ENCODE results near the gene SMCO1. TPM values are rescaled to one million over a fixed set of nuclear protein-coding genes. Genes with fewer than 3 reads are reported as not detected.

The SMCO1 gene
- polyA plus RNA-seq, 3 donors = not detected

GRCh38 chr3:196537319-196537984, 22.3 kb upstream of the SMCO1 start:
- Histone ChIP-seq H3K27me3 (ENCODE audit: control insufficient read depth in 2 of 2, insufficient read depth in 2 of 2, low read length in 2 of 2) (no peaks in the 10 kb centered on the region), H3K27ac (ENCODE audit: low read depth in 1 of 2, low read length in 2 of 2) (no peak overlapping the region), H3K36me3 (replicated peaks in 1 of 2; ENCODE audit: control insufficient read depth in 1 of 2, insufficient read depth in 2 of 2, low read length in 2 of 2) (no peaks in the 10 kb centered on the region), H3K9ac (ENCODE audit: insufficient read depth, low read length, poor library complexity, severe bottlenecking) (no peak overlapping the region), H3K4me3 (replicated peaks in 1 of 3; ENCODE audit: low read depth in 2 of 3, low read length in 3 of 3) (no peak overlapping the region), H3K79me2 (ENCODE audit: insufficient read depth, low read length) (no peaks in the 10 kb centered on the region), H3K4me1 (ENCODE audit: control insufficient read depth in 1 of 2, insufficient read depth in 2 of 2, low read length in 2 of 2) (no peaks in the 10 kb centered on the region), H2AFZ (ENCODE audit: insufficient read depth, low read depth, low read length, poor library complexity, severe bottlenecking) (no peak overlapping the region), H3K9me3 (replicated peaks in 1 of 2; ENCODE audit: control insufficient read depth in 1 of 2, insufficient read depth in 1 of 2, low read length in 2 of 2) (no peaks in the 10 kb centered on the region), H4K20me1 (ENCODE audit: insufficient read depth, low read length) (no peaks in the 10 kb centered on the region), H3K4me2 (replicated peaks; ENCODE audit: extremely low read depth, low read length, poor library complexity, severe bottlenecking) (no peak overlapping the region)
- intact Hi-C loops (cut with micrococcal nuclease) = no loop called here
- Mint-ChIP-seq H3K9me3 (peaks cover 0 to 2% (median 0%) of the 10 kb centered on the region in 7 donors), H3K27ac (peak overlapping the region in 2 of 7 donors; percentile 2 to 31), H3K4me1 (peaks cover 1% of the 10 kb centered on the region), H3K36me3 (no peaks in the 10 kb centered on the region), H3K4me3 (no peak overlapping the region), H3K27me3 (ENCODE audit: low read depth in 3 of 3) (peaks cover 0 to 5% (median 4%) of the 10 kb centered on the region in 3 donors)
- WGBS (ENCODE audit: insufficient coverage) = 68% methylated on average over 8 of the region's 18 CpGs
- DNase-seq = peak; percentile 14 to 43 (median 26)
- TF ChIP-seq, protein P1, sequence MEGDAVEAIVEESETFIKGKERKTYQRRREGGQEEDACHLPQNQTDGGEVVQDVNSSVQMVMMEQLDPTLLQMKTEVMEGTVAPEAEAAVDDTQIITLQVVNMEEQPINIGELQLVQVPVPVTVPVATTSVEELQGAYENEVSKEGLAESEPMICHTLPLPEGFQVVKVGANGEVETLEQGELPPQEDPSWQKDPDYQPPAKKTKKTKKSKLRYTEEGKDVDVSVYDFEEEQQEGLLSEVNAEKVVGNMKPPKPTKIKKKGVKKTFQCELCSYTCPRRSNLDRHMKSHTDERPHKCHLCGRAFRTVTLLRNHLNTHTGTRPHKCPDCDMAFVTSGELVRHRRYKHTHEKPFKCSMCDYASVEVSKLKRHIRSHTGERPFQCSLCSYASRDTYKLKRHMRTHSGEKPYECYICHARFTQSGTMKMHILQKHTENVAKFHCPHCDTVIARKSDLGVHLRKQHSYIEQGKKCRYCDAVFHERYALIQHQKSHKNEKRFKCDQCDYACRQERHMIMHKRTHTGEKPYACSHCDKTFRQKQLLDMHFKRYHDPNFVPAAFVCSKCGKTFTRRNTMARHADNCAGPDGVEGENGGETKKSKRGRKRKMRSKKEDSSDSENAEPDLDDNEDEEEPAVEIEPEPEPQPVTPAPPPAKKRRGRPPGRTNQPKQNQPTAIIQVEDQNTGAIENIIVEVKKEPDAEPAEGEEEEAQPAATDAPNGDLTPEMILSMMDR (IDR thresholded peaks at IDR 0.05) = peak; percentile 82

GRCh38 chr3:196533260-196533681, 18.1 kb upstream of the SMCO1 start:
- no peaks in the 10 kb centered on the region for H4K20me1 ChIP-seq (ENCODE audit: insufficient read depth, low read length)
- no peak overlapping the region for H3K4me3 ChIP-seq (replicated peaks in 1 of 3; ENCODE audit: low read depth in 2 of 3, low read length in 3 of 3)
- Mint-ChIP-seq H3K36me3 (no peaks in the 10 kb centered on the region), H3K9me3 (peaks cover 0 to 9% (median 8%) of the 10 kb centered on the region in 7 donors), H3K4me1 (peaks cover 6% of the 10 kb centered on the region), H3K27ac (no peak overlapping the region), H3K4me3 (no peak overlapping the region), H3K27me3 (ENCODE audit: low read depth in 3 of 3) (peaks cover 1 to 10% (median 5%) of the 10 kb centered on the region in 3 donors)
- H3K4me1 ChIP-seq (ENCODE audit: control insufficient read depth in 1 of 2, insufficient read depth in 2 of 2, low read length in 2 of 2) = peaks cover 8 to 9% of the 10 kb centered on the region in 2 donors
- no peak overlapping the region for H3K27ac ChIP-seq (ENCODE audit: low read depth in 1 of 2, low read length in 2 of 2)
- no peaks in the 10 kb centered on the region for H3K9me3 ChIP-seq (replicated peaks in 1 of 2; ENCODE audit: control insufficient read depth in 1 of 2, insufficient read depth in 1 of 2, low read length in 2 of 2)
- H3K4me2 ChIP-seq (replicated peaks; ENCODE audit: extremely low read depth, low read length, poor library complexity, severe bottlenecking) = no peak overlapping the region
- no peaks in the 10 kb centered on the region for H3K27me3 ChIP-seq (ENCODE audit: control insufficient read depth in 2 of 2, insufficient read depth in 2 of 2, low read length in 2 of 2)
- H2AFZ ChIP-seq (ENCODE audit: insufficient read depth, low read depth, low read length, poor library complexity, severe bottlenecking) = no peak overlapping the region
- intact Hi-C loops (cut with micrococcal nuclease) = no loop called here
- TF ChIP-seq, protein P1 (IDR thresholded peaks at IDR 0.05) = no peak
- no peaks in the 10 kb centered on the region for H3K36me3 ChIP-seq (replicated peaks in 1 of 2; ENCODE audit: control insufficient read depth in 1 of 2, insufficient read depth in 2 of 2, low read length in 2 of 2)
- DNase-seq = no peak
- no peaks in the 10 kb centered on the region for H3K79me2 ChIP-seq (ENCODE audit: insufficient read depth, low read length)
- H3K9ac ChIP-seq (ENCODE audit: insufficient read depth, low read length, poor library complexity, severe bottlenecking) = no peak overlapping the region
- WGBS (ENCODE audit: insufficient coverage) = 81% methylated on average over 13 of the region's 14 CpGs
